H9 (cell line): Measurements from ENCODE around the gene DOCK10. TPM values are rescaled to one million over a fixed set of nuclear protein-coding genes. Genes with fewer than 3 reads are reported as not detected.

Experiments
- DNase-seq: peaks from one replicate; pipeline ENCODE4 v3.0.0-alpha.2; 2017
- H2AFZ ChIP-seq: one replicate; pipeline ENCODE4 v1.6.1; 2013; ENCODE audit warnings: mild to moderate bottlenecking, low read length, control low read depth, moderate library complexity
- H2AK5ac ChIP-seq: 2 replicates; pipeline ENCODE4 v1.6.1; 2013; ENCODE audit warnings: low read length, control low read depth, mixed read lengths; ENCODE audit not compliant: insufficient read length
- H2BK120ac ChIP-seq: one replicate; pipeline ENCODE4 v1.6.1; 2013; ENCODE audit warnings: low read depth, mild to moderate bottlenecking, low read length, control low read depth, inconsistent platforms; ENCODE audit not compliant: poor library complexity, severe bottlenecking
- H2BK12ac ChIP-seq: 2 replicates; pipeline ENCODE4 v1.6.1; 2013; ENCODE audit warnings: low read length, control low read depth, mixed read lengths, low read depth; ENCODE audit not compliant: insufficient read length
- H2BK15ac ChIP-seq: 2 replicates; pipeline ENCODE4 v1.6.1; 2013; ENCODE audit warnings: low read depth, low read length, control low read depth
- H2BK20ac ChIP-seq: one replicate; pipeline ENCODE4 v1.6.1; 2013; ENCODE audit warnings: low read depth, mild to moderate bottlenecking, low read length, control low read depth, inconsistent platforms; ENCODE audit not compliant: poor library complexity, severe bottlenecking
- H2BK5ac ChIP-seq: 2 replicates; pipeline ENCODE4 v1.6.1; 2013; ENCODE audit warnings: low read length, control low read depth, mixed read lengths; ENCODE audit not compliant: insufficient read length
- H3K14ac ChIP-seq: 2 replicates; pipeline ENCODE4 v1.6.1; 2013; ENCODE audit warnings: low read length, control low read depth; ENCODE audit not compliant: insufficient read depth
- H3K18ac ChIP-seq: 2 replicates; pipeline ENCODE4 v1.6.1; 2013; ENCODE audit warnings: low read depth, mild to moderate bottlenecking, mixed read lengths, low read length, control low read depth; ENCODE audit not compliant: insufficient read length
- H3K23ac ChIP-seq: 2 replicates; pipeline ENCODE4 v1.6.1; 2013; ENCODE audit warnings: low read length, control low read depth, mixed read lengths, low read depth; ENCODE audit not compliant: insufficient read length
- H3K23me2 ChIP-seq: 2 replicates; pipeline ENCODE4 v1.6.1; 2013; ENCODE audit warnings: low read depth, mild to moderate bottlenecking, mixed read lengths, low read length, control low read depth; ENCODE audit not compliant: insufficient read length, poor library complexity, severe bottlenecking
- H3K27ac ChIP-seq: 2 replicates; pipeline ENCODE4 v1.5.1; 2013; ENCODE audit warnings: low read length, control low read depth, mixed read lengths, low read depth; ENCODE audit not compliant: insufficient read length
- H3K27me3 ChIP-seq: 2 replicates; pipeline ENCODE4 v1.6.1; 2013; ENCODE audit warnings: low read length, control low read depth, inconsistent platforms; ENCODE audit not compliant: insufficient read depth
- H3K4ac ChIP-seq: 2 replicates; pipeline ENCODE4 v1.6.1; 2013; ENCODE audit warnings: low read depth, mild to moderate bottlenecking, control low read depth, inconsistent platforms, low read length, moderate library complexity
- H3K4me1 ChIP-seq: 2 replicates; pipeline ENCODE4 v1.6.1; 2013; ENCODE audit warnings: low read length, control low read depth, inconsistent platforms; ENCODE audit not compliant: insufficient read depth
- H3K4me2 ChIP-seq: 2 replicates; pipeline ENCODE4 v1.6.1; 2013; ENCODE audit warnings: low read length, control low read depth, mixed read lengths; ENCODE audit not compliant: insufficient read length, insufficient read depth
- H3K56ac ChIP-seq: 2 replicates; pipeline ENCODE4 v1.6.1; 2013; ENCODE audit warnings: low read depth, mild to moderate bottlenecking, mixed read lengths, low read length, control low read depth; ENCODE audit not compliant: insufficient read length
- H3K79me1 ChIP-seq: 2 replicates; pipeline ENCODE4 v1.6.1; 2013; ENCODE audit warnings: low read depth, mild to moderate bottlenecking, moderate library complexity, low read length, control low read depth, inconsistent platforms; ENCODE audit not compliant: insufficient read depth, poor library complexity, severe bottlenecking
- H3K79me2 ChIP-seq: 2 replicates; pipeline ENCODE4 v1.6.1; 2013; ENCODE audit warnings: low read length, control low read depth, inconsistent platforms; ENCODE audit not compliant: insufficient read depth
- H3K9ac ChIP-seq: 2 replicates; pipeline ENCODE4 v1.6.1; 2013; ENCODE audit warnings: low read length, control low read depth, mixed read lengths; ENCODE audit not compliant: insufficient read length; ENCODE audit errors: extremely low read depth
- H3K9me3 ChIP-seq: one replicate; pipeline ENCODE4 v1.6.1; 2013; ENCODE audit warnings: low read depth, low read length, inconsistent platforms; ENCODE audit not compliant: control insufficient read depth
- H3T11ph ChIP-seq: one replicate; pipeline ENCODE4 v1.6.1; 2013; ENCODE audit warnings: mild to moderate bottlenecking, low read length, control low read depth, inconsistent platforms
- H4K20me1 ChIP-seq: one replicate; pipeline ENCODE4 v1.6.1; 2013; ENCODE audit not compliant: control insufficient read depth, insufficient read length, insufficient read depth
- H4K5ac ChIP-seq: 2 replicates; pipeline ENCODE4 v1.6.1; 2013; ENCODE audit warnings: low read depth, mild to moderate bottlenecking, mixed read lengths, low read length, control low read depth; ENCODE audit not compliant: insufficient read length
- H4K8ac ChIP-seq: replicated peaks from 2 replicates; pipeline ENCODE4 v1.6.1; 2013; ENCODE audit warnings: low read length, control low read depth, mixed read lengths, low read depth; ENCODE audit not compliant: insufficient read length
- H4K91ac ChIP-seq: 2 replicates; pipeline ENCODE4 v1.6.1; 2013; ENCODE audit warnings: low read depth, mild to moderate bottlenecking, moderate library complexity, mixed read lengths, low read length, control low read depth; ENCODE audit not compliant: insufficient read length
- H3K27ac Mint-ChIP-seq, 3 experiments: 2 replicates in 2 of 3; 3 replicates in 1 of 3; pipeline ENCODE4 v1.8.0; 2020 to 2021; ENCODE audit warnings: mixed read lengths in 3 of 3, mild to moderate bottlenecking in 1 of 3, moderate library complexity in 1 of 3
- H3K27me3 Mint-ChIP-seq: 2 replicates; pipeline ENCODE4 v1.8.0; 2021; ENCODE audit warnings: low read depth, mild to moderate bottlenecking, moderate library complexity, mixed read lengths
- H3K36me3 Mint-ChIP-seq, 3 experiments: 2 replicates in 2 of 3; 3 replicates in 1 of 3; pipeline ENCODE4 v1.8.0; 2020 to 2021; ENCODE audit warnings: low read depth in 3 of 3, mixed read lengths in 3 of 3; ENCODE audit not compliant: insufficient read depth in 1 of 3
- H3K4me1 Mint-ChIP-seq, 2 experiments: 2 replicates each; pipeline ENCODE4 v1.8.0; 2020; ENCODE audit warnings: mixed read lengths in 2 of 2
- H3K4me3 Mint-ChIP-seq, 2 experiments: 2 replicates in 1 of 2; 3 replicates in 1 of 2; pipeline ENCODE4 v1.8.0; 2020 to 2021; ENCODE audit warnings: mild to moderate bottlenecking in 2 of 2, mixed read lengths in 2 of 2, moderate library complexity in 1 of 2
- H3K9me3 Mint-ChIP-seq, 2 experiments: 2 replicates in 1 of 2; 3 replicates in 1 of 2; pipeline ENCODE4 v1.8.0; 2020; ENCODE audit warnings: mild to moderate bottlenecking in 2 of 2, mixed read lengths in 2 of 2, moderate library complexity in 1 of 2
- WGBS: extraction: QIAGEN DNeasy Blood & Tissue Kit; methylation state at CpG from one replicate; pipeline ENCODE4 v1.1.7; 2013; ENCODE audit warnings: missing lambda C conversion rate, low lambda C conversion rate, mixed read lengths; ENCODE audit not compliant: insufficient read length; ENCODE audit errors: extremely low coverage; 5-methylcytosine and 5-hydroxymethylcytosine counted together
- total RNA-seq: library from RNA; stranded (reverse); gene quantifications from 2 replicates; pipeline ENCODE4 v1.2.1, GENCODE V29; 2021
- TF ChIP-seq, protein P1 (sequence below): fragments of 200-600 bp; sonication (generic); conservative IDR thresholded peaks from 3 replicates; pipeline ENCODE4 v1.8.0; 2021; ENCODE audit warnings: antibody characterized with exemption, mild to moderate bottlenecking

Gene DOCK10
- total RNA-seq, 1 experiment from 2014 or later, result 0.79 TPM

DNA sequence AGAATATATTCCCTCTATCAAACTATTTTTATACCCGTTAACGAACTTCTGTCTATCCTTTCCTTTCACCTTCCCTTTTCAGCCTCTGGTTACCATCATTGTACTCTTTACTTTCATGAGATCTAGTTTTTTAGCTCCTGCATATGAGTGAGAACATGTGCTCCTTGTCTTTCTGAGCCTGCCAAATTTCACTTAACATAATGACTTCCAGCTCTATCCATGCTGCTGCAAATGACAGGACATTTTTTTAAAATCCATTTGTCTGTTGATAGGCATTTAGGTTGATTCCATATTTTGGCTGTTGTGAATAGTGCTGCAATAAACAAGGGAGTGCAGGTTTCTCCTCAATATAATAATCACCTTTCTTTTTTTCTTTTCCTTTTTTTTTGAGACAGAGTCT lies 317.9 kb downstream of the DOCK10 start:
- Histone ChIP-seq H3K18ac (no peak overlapping the region), H2AFZ (no peak overlapping the region), H3K27ac (no peak overlapping the region), H3K79me2 (no peaks in the 10 kb centered on the region), H2BK15ac (no peak overlapping the region), H2BK20ac (no peak overlapping the region), H3K27me3 (no peaks in the 10 kb centered on the region), H3K56ac (no peak overlapping the region), H3K9me3 (no peaks in the 10 kb centered on the region), H3K14ac (no peak overlapping the region), H3K4me1 (no peaks in the 10 kb centered on the region), H4K20me1 (no peaks in the 10 kb centered on the region), H4K5ac (no peak overlapping the region), H4K91ac (no peak overlapping the region), H3K23ac (no peak overlapping the region), H4K8ac (no peak overlapping the region), H2BK12ac (no peak overlapping the region), H2AK5ac (no peak overlapping the region), H3K9ac (no peak overlapping the region), H3T11ph (no peak overlapping the region), H2BK120ac (no peak overlapping the region), H3K23me2 (no peaks in the 10 kb centered on the region), H3K79me1 (no peaks in the 10 kb centered on the region), H3K4ac (no peak overlapping the region), H3K4me2 (no peak overlapping the region), H2BK5ac (no peak overlapping the region)
- Mint-ChIP-seq H3K36me3 (no peaks in the 10 kb centered on the region; a peak in 1 of 7 replicates), H3K4me1 (no peaks in the 10 kb centered on the region), H3K9me3 (peaks cover 7 to 11% of the 10 kb centered on the region in 2 experiments; a peak in 2 of 5 replicates), H3K27ac (no peak overlapping the region), H3K27me3 (no peaks in the 10 kb centered on the region), H3K4me3 (no peak overlapping the region)
- DNase-seq, result no peak
- TF ChIP-seq, protein P1, sequence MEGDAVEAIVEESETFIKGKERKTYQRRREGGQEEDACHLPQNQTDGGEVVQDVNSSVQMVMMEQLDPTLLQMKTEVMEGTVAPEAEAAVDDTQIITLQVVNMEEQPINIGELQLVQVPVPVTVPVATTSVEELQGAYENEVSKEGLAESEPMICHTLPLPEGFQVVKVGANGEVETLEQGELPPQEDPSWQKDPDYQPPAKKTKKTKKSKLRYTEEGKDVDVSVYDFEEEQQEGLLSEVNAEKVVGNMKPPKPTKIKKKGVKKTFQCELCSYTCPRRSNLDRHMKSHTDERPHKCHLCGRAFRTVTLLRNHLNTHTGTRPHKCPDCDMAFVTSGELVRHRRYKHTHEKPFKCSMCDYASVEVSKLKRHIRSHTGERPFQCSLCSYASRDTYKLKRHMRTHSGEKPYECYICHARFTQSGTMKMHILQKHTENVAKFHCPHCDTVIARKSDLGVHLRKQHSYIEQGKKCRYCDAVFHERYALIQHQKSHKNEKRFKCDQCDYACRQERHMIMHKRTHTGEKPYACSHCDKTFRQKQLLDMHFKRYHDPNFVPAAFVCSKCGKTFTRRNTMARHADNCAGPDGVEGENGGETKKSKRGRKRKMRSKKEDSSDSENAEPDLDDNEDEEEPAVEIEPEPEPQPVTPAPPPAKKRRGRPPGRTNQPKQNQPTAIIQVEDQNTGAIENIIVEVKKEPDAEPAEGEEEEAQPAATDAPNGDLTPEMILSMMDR, result no peak
- WGBS, result 100% methylated on average over 2 of the region's 2 CpGs
